ENCODE results near the gene CRHR1.

CRHR1 gene

GRCh38 chr17:45787044-45787443 is 2.9 kb downstream of the CRHR1 start:
- H3K27me3 ChIP-seq (ENCODE audit: control insufficient read depth, insufficient read depth, low read length, poor library complexity, severe bottlenecking) = peaks cover 81% of the 10 kb centered on the region
- H3K4me1 ChIP-seq (ENCODE audit: control insufficient read depth, insufficient read depth, low read length) = peaks cover 2% of the 10 kb centered on the region
- H3K36me3 ChIP-seq (ENCODE audit: control insufficient read depth, insufficient read depth, low read length) = no peaks in the 10 kb centered on the region
- no peaks in the 10 kb centered on the region for H3K9me3 ChIP-seq (ENCODE audit: control insufficient read depth, low read length)
- 34 to 62% methylated on average over 3 of the region's 3 CpGs for WGBS, 2 experiments
- H3K27ac ChIP-seq (ENCODE audit: insufficient read depth, low read depth, low read length, poor library complexity, severe bottlenecking) = no peak overlapping the region
- H3K4me3 ChIP-seq (ENCODE audit: insufficient read depth, low read depth, low read length) = no peak overlapping the region

DNA sequence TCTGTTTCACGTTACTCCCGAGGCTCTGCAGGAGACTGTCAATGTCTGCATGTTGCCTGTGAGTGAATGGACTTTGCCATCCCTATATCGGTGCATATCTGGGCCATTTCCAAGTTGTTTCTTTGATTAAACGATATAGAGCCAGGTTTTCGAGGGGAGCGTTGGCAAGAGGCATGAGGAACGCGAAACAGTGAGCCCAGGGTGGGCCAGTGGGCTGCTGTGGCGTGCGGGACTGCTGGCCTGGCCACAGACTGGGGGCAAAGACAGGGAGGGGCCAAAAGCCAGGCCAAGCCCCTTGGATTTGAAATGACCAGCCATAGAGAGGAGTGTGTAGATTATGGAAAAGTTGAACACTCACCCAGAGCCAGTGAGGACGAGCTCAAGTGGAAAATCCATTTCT is 3.5 kb downstream of the CRHR1 start:
- H3K4me1 ChIP-seq (ENCODE audit: control insufficient read depth, insufficient read depth, low read length) = peaks cover 2% of the 10 kb centered on the region
- no peak overlapping the region for H3K4me3 ChIP-seq (ENCODE audit: insufficient read depth, low read depth, low read length)
- WGBS, 2 experiments = 73 to 77% methylated on average over 11 of the region's 11 CpGs
- no peaks in the 10 kb centered on the region for H3K9me3 ChIP-seq (ENCODE audit: control insufficient read depth, low read length)
- peaks cover 75% of the 10 kb centered on the region for H3K27me3 ChIP-seq (ENCODE audit: control insufficient read depth, insufficient read depth, low read length, poor library complexity, severe bottlenecking)
- H3K27ac ChIP-seq (ENCODE audit: insufficient read depth, low read depth, low read length, poor library complexity, severe bottlenecking) = no peak overlapping the region
- H3K36me3 ChIP-seq (ENCODE audit: control insufficient read depth, insufficient read depth, low read length) = no peaks in the 10 kb centered on the region

DNA sequence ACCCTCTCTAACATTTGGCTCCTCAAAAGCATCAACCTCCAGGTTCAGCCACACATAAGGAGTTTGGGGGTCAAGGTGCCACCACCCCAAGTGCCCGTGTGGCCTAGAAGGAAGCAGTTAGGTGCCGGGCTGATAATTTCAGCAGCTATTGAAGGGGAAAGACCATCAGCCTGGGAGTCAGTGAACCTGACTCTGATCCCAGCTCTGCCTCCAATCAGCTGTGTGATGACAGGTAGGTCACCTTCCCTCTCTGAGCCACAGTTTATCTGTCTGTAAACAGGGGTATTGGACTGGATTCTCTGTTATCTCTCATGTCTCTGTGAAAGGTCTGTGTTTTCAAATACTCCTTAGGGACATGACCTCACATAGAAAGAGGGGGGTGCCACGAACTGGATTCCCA is 3.9 kb downstream of the CRHR1 start:
- Histone ChIP-seq H3K27me3 (ENCODE audit: control insufficient read depth, insufficient read depth, low read length, poor library complexity, severe bottlenecking) (peaks cover 71% of the 10 kb centered on the region), H3K4me3 (ENCODE audit: insufficient read depth, low read depth, low read length) (no peak overlapping the region), H3K27ac (ENCODE audit: insufficient read depth, low read depth, low read length, poor library complexity, severe bottlenecking) (no peak overlapping the region), H3K9me3 (ENCODE audit: control insufficient read depth, low read length) (no peaks in the 10 kb centered on the region), H3K4me1 (ENCODE audit: control insufficient read depth, insufficient read depth, low read length) (peaks cover 2% of the 10 kb centered on the region), H3K36me3 (ENCODE audit: control insufficient read depth, insufficient read depth, low read length) (no peaks in the 10 kb centered on the region)
- 84 to 86% methylated on average over 3 of the region's 3 CpGs for WGBS, 2 experiments

GRCh38 chr17:45789874-45790273 is 5.8 kb downstream of the CRHR1 start:
- no peak overlapping the region for H3K27ac ChIP-seq (ENCODE audit: insufficient read depth, low read depth, low read length, poor library complexity, severe bottlenecking)
- no peaks in the 10 kb centered on the region for H3K36me3 ChIP-seq (ENCODE audit: control insufficient read depth, insufficient read depth, low read length)
- H3K27me3 ChIP-seq (ENCODE audit: control insufficient read depth, insufficient read depth, low read length, poor library complexity, severe bottlenecking) = peaks cover 53% of the 10 kb centered on the region
- 90 to 92% methylated on average over 3 of the region's 3 CpGs for WGBS, 2 experiments
- no peaks in the 10 kb centered on the region for H3K9me3 ChIP-seq (ENCODE audit: control insufficient read depth, low read length)
- no peak overlapping the region for H3K4me3 ChIP-seq (ENCODE audit: insufficient read depth, low read depth, low read length)
- peaks cover 2% of the 10 kb centered on the region for H3K4me1 ChIP-seq (ENCODE audit: control insufficient read depth, insufficient read depth, low read length)

- WGBS, 2 experiments = 86 to 88% methylated on average over 11 of the region's 11 CpGs
- Histone ChIP-seq H3K9me3 (ENCODE audit: control insufficient read depth, low read length) (no peaks in the 10 kb centered on the region), H3K4me1 (ENCODE audit: control insufficient read depth, insufficient read depth, low read length) (no peaks in the 10 kb centered on the region), H3K27ac (ENCODE audit: insufficient read depth, low read depth, low read length, poor library complexity, severe bottlenecking) (no peak overlapping the region), H3K27me3 (ENCODE audit: control insufficient read depth, insufficient read depth, low read length, poor library complexity, severe bottlenecking) (peaks cover 47% of the 10 kb centered on the region), H3K36me3 (ENCODE audit: control insufficient read depth, insufficient read depth, low read length) (no peaks in the 10 kb centered on the region), H3K4me3 (ENCODE audit: insufficient read depth, low read depth, low read length) (no peak overlapping the region)
Observed at GRCh38 chr17:45790296-45790922, 6.3 kb downstream of the CRHR1 start.

GRCh38 chr17:45791041-45791582 is 7.0 kb downstream of the CRHR1 start:
- Histone ChIP-seq H3K9me3 (ENCODE audit: control insufficient read depth, low read length) (no peaks in the 10 kb centered on the region), H3K4me1 (ENCODE audit: control insufficient read depth, insufficient read depth, low read length) (no peaks in the 10 kb centered on the region), H3K4me3 (ENCODE audit: insufficient read depth, low read depth, low read length) (no peak overlapping the region), H3K27me3 (ENCODE audit: control insufficient read depth, insufficient read depth, low read length, poor library complexity, severe bottlenecking) (peaks cover 40% of the 10 kb centered on the region), H3K27ac (ENCODE audit: insufficient read depth, low read depth, low read length, poor library complexity, severe bottlenecking) (no peak overlapping the region), H3K36me3 (ENCODE audit: control insufficient read depth, insufficient read depth, low read length) (no peaks in the 10 kb centered on the region)
- WGBS, 2 experiments = 79 to 83% methylated on average over 8 of the region's 8 CpGs

- no peaks in the 10 kb centered on the region for H3K4me1 ChIP-seq (ENCODE audit: control insufficient read depth, insufficient read depth, low read length)
Observed at GRCh38 chr17:45791935-45792334, 7.8 kb downstream of the CRHR1 start.

GRCh38 chr17:45792437-45792836 is 8.3 kb downstream of the CRHR1 start:
- H3K9me3 ChIP-seq (ENCODE audit: control insufficient read depth, low read length) = no peaks in the 10 kb centered on the region
- H3K27me3 ChIP-seq (ENCODE audit: control insufficient read depth, insufficient read depth, low read length, poor library complexity, severe bottlenecking) = peaks cover 29% of the 10 kb centered on the region
- 57 to 63% methylated on average over 3 of the region's 3 CpGs for WGBS, 2 experiments

More at GRCh38 chr17:45791935-45792334, 7.8 kb downstream of the CRHR1 start:
- Histone ChIP-seq H3K36me3 (ENCODE audit: control insufficient read depth, insufficient read depth, low read length) (no peaks in the 10 kb centered on the region), H3K27me3 (ENCODE audit: control insufficient read depth, insufficient read depth, low read length, poor library complexity, severe bottlenecking) (peaks cover 32% of the 10 kb centered on the region), H3K27ac (ENCODE audit: insufficient read depth, low read depth, low read length, poor library complexity, severe bottlenecking) (no peak overlapping the region), H3K9me3 (ENCODE audit: control insufficient read depth, low read length) (no peaks in the 10 kb centered on the region), H3K4me3 (ENCODE audit: insufficient read depth, low read depth, low read length) (no peak overlapping the region)
- 79 to 84% methylated on average over 9 of the region's 9 CpGs for whole genome bisulfite sequencing, 2 experiments

GRCh38 chr17:45792995-45793755 is 9.1 kb downstream of the CRHR1 start:
- Histone ChIP-seq H3K9me3 (ENCODE audit: control insufficient read depth, low read length) (no peaks in the 10 kb centered on the region), H3K36me3 (ENCODE audit: control insufficient read depth, insufficient read depth, low read length) (no peaks in the 10 kb centered on the region), H3K4me1 (ENCODE audit: control insufficient read depth, insufficient read depth, low read length) (no peaks in the 10 kb centered on the region), H3K4me3 (ENCODE audit: insufficient read depth, low read depth, low read length) (no peak overlapping the region), H3K27ac (ENCODE audit: insufficient read depth, low read depth, low read length, poor library complexity, severe bottlenecking) (no peak overlapping the region), H3K27me3 (ENCODE audit: control insufficient read depth, insufficient read depth, low read length, poor library complexity, severe bottlenecking) (peaks cover 22% of the 10 kb centered on the region)
- 93 to 94% methylated on average over 22 of the region's 22 CpGs for WGBS, 2 experiments

More at GRCh38 chr17:45792437-45792836, 8.3 kb downstream of the CRHR1 start:
- Histone ChIP-seq H3K36me3 (ENCODE audit: control insufficient read depth, insufficient read depth, low read length) (no peaks in the 10 kb centered on the region), H3K4me3 (ENCODE audit: insufficient read depth, low read depth, low read length) (no peak overlapping the region), H3K27ac (ENCODE audit: insufficient read depth, low read depth, low read length, poor library complexity, severe bottlenecking) (no peak overlapping the region), H3K4me1 (ENCODE audit: control insufficient read depth, insufficient read depth, low read length) (no peaks in the 10 kb centered on the region)

DNA sequence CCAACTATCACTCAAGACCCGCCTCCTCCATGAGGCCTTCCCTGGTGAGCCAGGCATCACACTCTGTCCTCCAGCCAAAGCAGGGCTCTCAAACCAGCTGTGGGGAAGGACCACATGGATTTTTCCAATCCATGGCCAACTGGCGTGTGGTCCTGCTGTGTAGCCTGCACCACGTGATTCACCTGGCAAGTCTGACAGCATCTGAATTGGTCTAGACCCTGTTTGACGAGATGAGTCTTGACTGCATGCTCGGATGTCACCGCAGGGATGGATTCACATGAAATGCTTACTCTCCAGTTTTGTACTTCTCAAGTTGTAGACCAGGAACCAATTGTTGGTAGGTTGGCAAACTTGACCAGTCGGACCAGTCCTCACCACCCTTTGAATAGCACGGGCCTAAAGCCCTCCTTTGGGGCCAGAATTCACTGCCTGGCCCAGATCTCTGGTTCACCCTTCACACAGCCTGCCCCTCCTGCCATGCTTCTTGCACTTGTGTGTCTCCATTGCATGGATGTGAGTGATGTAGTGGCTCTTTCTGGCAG is 9.9 kb downstream of the CRHR1 start:
- H3K27me3 ChIP-seq (ENCODE audit: control insufficient read depth, insufficient read depth, low read length, poor library complexity, severe bottlenecking) = peaks cover 20% of the 10 kb centered on the region
- H3K36me3 ChIP-seq (ENCODE audit: control insufficient read depth, insufficient read depth, low read length) = no peaks in the 10 kb centered on the region
- no peaks in the 10 kb centered on the region for H3K4me1 ChIP-seq (ENCODE audit: control insufficient read depth, insufficient read depth, low read length)
- H3K4me3 ChIP-seq (ENCODE audit: insufficient read depth, low read depth, low read length) = no peak overlapping the region
- no peak overlapping the region for H3K27ac ChIP-seq (ENCODE audit: insufficient read depth, low read depth, low read length, poor library complexity, severe bottlenecking)
- no peaks in the 10 kb centered on the region for H3K9me3 ChIP-seq (ENCODE audit: control insufficient read depth, low read length)
- WGBS, 2 experiments = 94% methylated on average over 8 of the region's 8 CpGs

Data from ectodermal cell (in vitro differentiated cells).